Measurements from ENCODE around the gene ATP5MG. TPM values are rescaled to one million over a fixed set of nuclear protein-coding genes. Genes with fewer than 3 reads are reported as not detected.

ATP5MG gene, protein sequence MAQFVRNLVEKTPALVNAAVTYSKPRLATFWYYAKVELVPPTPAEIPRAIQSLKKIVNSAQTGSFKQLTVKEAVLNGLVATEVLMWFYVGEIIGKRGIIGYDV
- total RNA-seq (ENCODE audit: low replicate concordance), result 207 and 263 TPM in 2 replicates
- long read RNA-seq, transcript ATP5MG-201 (3 exons, 1,577 nt), result major isoform, 141 of 146 reads
- long read RNA-seq, partial matches to known transcripts, result 2 of 146 reads
- long read RNA-seq, other reads (novel, unspliced or antisense), result 2 of 146 reads

- Mint-ChIP-seq H3K4me3 (peak within 1 kb of the TSS; percentile 96), H3K36me3 (peaks cover 5% of the 10 kb centered on the region), H3K4me1 (ENCODE audit: unreplicated experiment) (peaks cover 19% of the 10 kb centered on the region), H3K9me3 (no peaks in the 10 kb centered on the region), H3K27ac (peak within 1 kb of the TSS; percentile 98), H3K27me3 (no peaks in the 10 kb centered on the region)
- DNase-seq (ENCODE audit: extremely low spot score, unreplicated experiment), result peak; percentile 86
- TF ChIP-seq CTCF (conservative IDR thresholded peaks at IDR 0.05), result peak; percentile 53
Measured at GRCh38 chr11:118401151-118401879, at the start of gene ATP5MG. Gene ATP5MG, plus strand, starts transcription at chr11:118401606. Its CDS starts 60 bp downstream, at chr11:118401666.

GRCh38 chr11:118353084-118353710 is 48.2 kb upstream of the ATP5MG start:
- no peak overlapping the region for H3K4me3 Mint-ChIP-seq
- H3K27me3 Mint-ChIP-seq, result peaks cover 33% of the 10 kb centered on the region
- no peaks in the 10 kb centered on the region for H3K36me3 Mint-ChIP-seq
- DNase-seq (ENCODE audit: extremely low spot score, unreplicated experiment), result no peak
- H3K27ac Mint-ChIP-seq, result no peak overlapping the region
- TF ChIP-seq CTCF (conservative IDR thresholded peaks at IDR 0.05), result peak; percentile 80
- H3K9me3 Mint-ChIP-seq, result no peaks in the 10 kb centered on the region
- no peaks in the 10 kb centered on the region for H3K4me1 Mint-ChIP-seq (ENCODE audit: unreplicated experiment)

DNA sequence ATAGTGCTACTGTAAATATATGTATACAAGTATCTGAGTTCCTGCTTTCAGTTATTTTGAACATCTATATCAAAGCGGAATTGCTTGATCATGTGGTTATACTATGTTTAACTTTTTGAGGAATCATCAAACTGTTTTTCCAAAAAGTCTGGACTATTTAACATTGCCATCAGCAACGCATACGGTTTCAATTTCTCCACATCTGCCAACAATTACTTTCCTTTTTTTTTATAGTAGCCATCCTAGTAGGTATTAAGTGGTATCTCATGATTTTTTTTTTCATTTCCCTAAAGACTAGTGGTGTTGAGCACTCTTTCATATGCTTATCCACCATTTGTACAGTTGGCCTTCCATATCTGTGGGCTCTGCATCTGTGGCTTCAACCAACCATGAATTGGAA is 43.3 kb upstream of the ATP5MG start:
- TF ChIP-seq CTCF (conservative IDR thresholded peaks at IDR 0.05), result no peak
- Mint-ChIP-seq H3K36me3 (no peaks in the 10 kb centered on the region), H3K4me3 (peak overlapping the region; percentile 1), H3K27me3 (peaks cover 3% of the 10 kb centered on the region), H3K4me1 (ENCODE audit: unreplicated experiment) (peaks cover 15% of the 10 kb centered on the region), H3K9me3 (no peaks in the 10 kb centered on the region), H3K27ac (no peak overlapping the region)
- no peak for DNase-seq (ENCODE audit: extremely low spot score, unreplicated experiment)

GRCh38 chr11:118359295-118359958 is 42.0 kb upstream of the ATP5MG start, which contains the start of gene UBE4A:
Gene UBE4A, plus strand, starts transcription at chr11:118359600. Its CDS starts 5,481 bp downstream, at chr11:118365081.
- Mint-ChIP-seq H3K4me3 (peak within 1 kb of the TSS; percentile 97), H3K9me3 (no peaks in the 10 kb centered on the region), H3K27ac (peak within 1 kb of the TSS; percentile 96), H3K27me3 (peaks cover 3% of the 10 kb centered on the region), H3K36me3 (no peaks in the 10 kb centered on the region), H3K4me1 (ENCODE audit: unreplicated experiment) (peaks cover 15% of the 10 kb centered on the region)
- no peak for TF ChIP-seq CTCF (conservative IDR thresholded peaks at IDR 0.05)
- DNase-seq (ENCODE audit: extremely low spot score, unreplicated experiment), result peak; percentile 93

GRCh38 chr11:118364956-118365615 is 36.3 kb upstream of the ATP5MG start:
- no peak overlapping the region for H3K27ac Mint-ChIP-seq
- no peak for DNase-seq (ENCODE audit: extremely low spot score, unreplicated experiment)
- H3K27me3 Mint-ChIP-seq, result no peaks in the 10 kb centered on the region
- peaks cover 12% of the 10 kb centered on the region for H3K36me3 Mint-ChIP-seq
- H3K9me3 Mint-ChIP-seq, result no peaks in the 10 kb centered on the region
- no peak for TF ChIP-seq CTCF (conservative IDR thresholded peaks at IDR 0.05)
- no peak overlapping the region for H3K4me3 Mint-ChIP-seq
- H3K4me1 Mint-ChIP-seq (ENCODE audit: unreplicated experiment), result peaks cover 4% of the 10 kb centered on the region

Measured in type B pancreatic cell (in vitro differentiated cells).